ENCODE measurements around the gene CCDC70. TPM values are rescaled to one million over a fixed set of nuclear protein-coding genes. Genes with fewer than 3 reads are reported as not detected.

The CCDC70 gene
- total RNA-seq, 2 donors from 2014 or later, result not detected

DNA sequence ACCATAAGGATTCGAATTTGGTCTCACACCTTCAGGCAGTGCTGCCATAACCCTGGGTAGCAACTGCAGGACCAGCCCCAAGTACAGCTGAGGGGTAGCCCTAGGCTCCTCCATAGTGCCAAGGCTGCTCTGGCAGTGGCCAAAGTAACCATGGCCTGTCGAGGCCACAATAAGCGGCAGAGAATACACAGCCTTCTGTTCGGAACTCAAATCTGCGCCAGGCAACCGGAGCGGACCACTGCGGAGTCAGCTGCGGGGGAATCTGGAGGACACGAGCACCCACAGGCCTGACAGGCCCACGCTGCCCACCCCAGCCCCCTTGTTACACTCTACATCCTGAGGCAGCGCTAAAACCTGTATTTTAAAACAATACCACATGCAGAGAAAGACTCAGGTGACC is 48.7 kb downstream of the CCDC70 start:
- Mint-ChIP-seq H3K36me3 (ENCODE audit: low read depth) (peaks cover 2% of the 10 kb centered on the region), H3K4me3 (no peak overlapping the region), H3K27ac (no peak overlapping the region), H3K4me1 (peaks cover 26% of the 10 kb centered on the region), H3K27me3 (peaks cover 5% of the 10 kb centered on the region)
- DNase-seq (no peak), ATAC-seq (no peak)
- no peaks in the 10 kb centered on the region for H3K9me3 ChIP-seq (ENCODE audit: control insufficient read depth, low read length, poor library complexity, severe bottlenecking)

DNA sequence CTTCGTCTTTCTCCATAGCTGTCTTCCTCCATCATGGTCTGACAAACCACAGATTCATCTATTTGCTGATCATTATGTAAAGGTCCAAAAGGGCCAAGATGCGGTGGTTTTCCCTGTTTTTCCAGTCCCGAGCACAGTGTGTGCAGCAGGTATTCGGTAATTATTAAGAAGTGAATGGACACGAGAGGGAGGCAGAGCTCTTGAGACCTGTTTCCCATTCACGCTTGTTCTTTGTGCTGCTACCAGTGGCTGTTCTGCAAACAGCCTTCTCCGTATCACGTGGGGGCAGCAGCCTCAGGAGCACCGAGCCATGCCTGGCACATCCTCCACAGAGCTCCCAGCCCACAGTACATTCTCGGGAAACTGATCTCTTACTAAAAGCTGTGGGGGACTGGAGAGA is 50.3 kb downstream of the CCDC70 start:
- DNase-seq (no peak), ATAC-seq (no peak)
- H3K9me3 ChIP-seq (ENCODE audit: control insufficient read depth, low read length, poor library complexity, severe bottlenecking), result no peaks in the 10 kb centered on the region
- H3K27me3 Mint-ChIP-seq, result peaks cover 14% of the 10 kb centered on the region
- H3K27ac Mint-ChIP-seq, result no peak overlapping the region
- no peak overlapping the region for H3K4me3 Mint-ChIP-seq
- peaks cover 2% of the 10 kb centered on the region for H3K36me3 Mint-ChIP-seq (ENCODE audit: low read depth)
- H3K4me1 Mint-ChIP-seq, result peaks cover 28% of the 10 kb centered on the region

DNA sequence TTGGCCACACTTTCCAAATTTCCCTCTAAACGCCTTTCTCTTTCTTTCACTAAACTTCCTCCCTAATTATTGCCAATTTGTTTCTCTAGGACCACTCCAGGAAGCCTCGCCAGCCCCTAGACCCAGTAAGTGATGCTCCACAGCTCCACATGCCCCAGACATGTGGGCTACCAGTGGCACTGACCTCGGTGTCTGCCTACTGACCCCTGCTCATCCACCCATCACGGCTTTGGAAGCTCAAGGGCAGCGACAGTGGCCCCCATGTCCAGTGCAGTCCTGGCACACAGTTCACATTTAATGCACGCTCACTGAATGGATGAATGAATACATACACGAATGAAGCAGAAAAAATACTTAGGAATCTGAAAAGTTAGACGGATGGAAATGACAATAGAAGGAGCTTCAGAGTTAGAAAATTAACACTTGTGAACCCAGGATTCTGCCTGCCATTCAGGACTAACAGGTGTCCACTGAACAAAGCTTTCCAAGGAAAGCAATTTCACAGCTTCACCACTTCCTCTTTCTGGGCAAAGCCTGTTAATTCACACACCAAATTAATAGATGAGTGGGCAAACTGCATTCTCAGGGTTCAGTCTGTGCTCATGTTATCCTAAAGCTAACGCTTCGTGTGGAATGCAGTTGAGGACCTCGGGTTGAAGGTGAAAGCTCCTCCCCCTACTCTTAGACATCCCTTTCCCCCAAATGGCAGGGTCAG is 50.9 kb downstream of the CCDC70 start:
- Mint-ChIP-seq H3K4me3 (no peak overlapping the region), H3K4me1 (peaks cover 28% of the 10 kb centered on the region), H3K36me3 (ENCODE audit: low read depth) (no peaks in the 10 kb centered on the region), H3K27ac (no peak overlapping the region), H3K27me3 (peaks cover 16% of the 10 kb centered on the region)
- H3K9me3 ChIP-seq (ENCODE audit: control insufficient read depth, low read length, poor library complexity, severe bottlenecking), result no peaks in the 10 kb centered on the region
- no peak for ATAC-seq
- DNase-seq, result no peak

DNA sequence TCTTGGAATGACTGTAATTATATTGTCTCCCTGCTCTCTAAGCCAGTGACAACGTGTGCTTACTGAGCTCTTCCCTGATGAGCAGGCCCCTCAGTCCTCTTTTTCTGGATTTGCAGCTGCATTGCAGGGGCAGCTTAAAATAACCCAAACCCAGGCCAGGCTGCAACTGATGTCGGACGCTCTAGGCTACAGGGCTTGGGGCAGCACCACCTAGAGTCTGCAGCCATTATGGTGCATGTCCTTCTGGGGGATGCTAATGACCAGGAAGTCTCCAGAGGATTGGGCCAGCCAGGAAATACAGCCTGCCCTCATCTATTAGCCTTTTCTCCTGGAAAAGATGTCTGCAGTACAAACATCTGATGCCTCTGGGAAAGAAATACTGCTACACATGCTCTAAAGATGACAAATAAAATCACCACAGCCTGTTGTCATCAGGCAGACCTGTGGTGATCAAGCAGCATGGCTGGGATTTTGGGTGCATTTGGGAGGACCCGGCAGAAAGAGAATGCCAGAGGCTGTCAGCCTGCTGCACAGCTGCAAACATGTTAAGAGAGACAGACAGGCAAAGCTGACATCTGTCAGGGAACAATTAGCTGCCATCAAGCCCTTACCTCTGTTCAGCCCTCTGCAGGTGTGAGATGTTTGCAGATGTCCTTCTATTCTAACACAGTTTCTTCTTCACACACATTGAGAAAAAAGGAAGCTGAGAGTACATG is 51.8 kb downstream of the CCDC70 start:
- H3K4me3 Mint-ChIP-seq, result no peak overlapping the region
- H3K9me3 ChIP-seq (ENCODE audit: control insufficient read depth, low read length, poor library complexity, severe bottlenecking), result no peaks in the 10 kb centered on the region
- DNase-seq, result no peak
- peaks cover 28% of the 10 kb centered on the region for H3K4me1 Mint-ChIP-seq
- H3K27me3 Mint-ChIP-seq, result peaks cover 16% of the 10 kb centered on the region
- ATAC-seq, result no peak
- H3K27ac Mint-ChIP-seq, result no peak overlapping the region
- no peaks in the 10 kb centered on the region for H3K36me3 Mint-ChIP-seq (ENCODE audit: low read depth)

DNA sequence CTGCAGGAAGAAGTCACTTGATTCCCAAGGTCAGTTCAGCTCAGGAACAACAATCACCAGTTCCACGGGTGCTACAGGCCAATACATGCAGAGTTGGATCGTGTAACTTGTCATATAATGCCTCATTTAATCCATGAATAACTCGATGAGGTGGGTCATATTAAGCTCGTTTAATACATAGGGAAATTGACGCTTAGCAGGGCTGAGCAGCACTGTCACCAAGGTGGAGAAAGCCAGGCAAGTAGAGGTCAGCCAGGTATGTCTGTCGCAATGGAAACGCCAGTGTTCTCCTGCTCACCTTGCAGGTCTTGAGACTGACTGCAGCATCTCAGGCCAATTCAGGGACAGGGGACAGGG is 52.3 kb downstream of the CCDC70 start:
- Mint-ChIP-seq H3K36me3 (ENCODE audit: low read depth) (no peaks in the 10 kb centered on the region), H3K4me3 (no peak overlapping the region), H3K27me3 (peaks cover 16% of the 10 kb centered on the region), H3K4me1 (peaks cover 23% of the 10 kb centered on the region), H3K27ac (no peak overlapping the region)
- ATAC-seq, result no peak
- DNase-seq, result no peak
- no peaks in the 10 kb centered on the region for H3K9me3 ChIP-seq (ENCODE audit: control insufficient read depth, low read length, poor library complexity, severe bottlenecking)

Other genes with a start within 250 kb of the CCDC70 start
- 10 to 100 TPM; 18.1 to 23.1 TPM for gene DHRS12, start 57.8 kb upstream of the CCDC70 start, total RNA-seq
- 1 to 10 TPM; 1.3 to 1.7 TPM for gene TMEM272, start 16.8 kb upstream of the CCDC70 start, total RNA-seq
- 1 to 10 TPM; 1.1 to 2.3 TPM for gene ATP7B, start 149.5 kb downstream of the CCDC70 start, total RNA-seq
- 10 to 100 TPM; 23.8 to 27.5 TPM for gene ALG11, start 150.4 kb downstream of the CCDC70 start, total RNA-seq
- 1 to 10 TPM; 3.1 to 3.8 TPM for gene UTP14C, start 162.7 kb downstream of the CCDC70 start, total RNA-seq